Esophagus squamous epithelium (tissue), 5 donors: ENCODE results near the gene EPB41L2. TPM values are rescaled to one million over a fixed set of nuclear protein-coding genes. Genes with fewer than 3 reads are reported as not detected.

Experiments used
- DNase-seq: peaks from one replicate; lab custom pipeline; 2025; lab: John Stamatoyannopoulos, UW
- H3K27ac ChIP-seq, 4 donors: fragments of 200-600 bp; sonication (generic); one replicate each; pipeline ENCODE4 v1.5.1; 2016 to 2019; ENCODE audit warnings: mild to moderate bottlenecking in 1 of 4
- H3K27me3 ChIP-seq, 4 donors: fragments of 200-600 bp; sonication (generic); 1 replicate in 3 of 4; 2 replicates in 1 of 4; pipeline versions ENCODE4 v1.5.1 to v1.6.0; 2017 to 2021; ENCODE audit warnings: antibody characterized with exemption in 1 of 4
- H3K36me3 ChIP-seq, 3 donors: fragments of 200-600 bp; sonication (generic); one replicate each; pipeline ENCODE4 v1.5.1; 2016 to 2019
- H3K4me1 ChIP-seq, 3 donors: fragments of 200-600 bp; sonication (generic); one replicate each; pipeline ENCODE4 v1.5.1; 2017 to 2019
- H3K4me3 ChIP-seq, 4 donors: fragments of 200-600 bp; sonication (generic); 1 replicate in 3 of 4; 2 replicates in 1 of 4; pipeline ENCODE4 v1.5.1; 2016 to 2019; ENCODE audit warnings: mild to moderate bottlenecking in 2 of 4, moderate library complexity in 1 of 4
- H3K9me3 ChIP-seq, 3 donors: fragments of 200-600 bp; sonication (generic); one replicate each; pipeline ENCODE4 v1.5.1; 2016 to 2019
- POLR2A ChIP-seq, 4 donors: fragments of 450-650 bp; IDR thresholded peaks; one replicate each; pipeline ENCODE4 v1.6.1; 2017; ENCODE audit warnings: antibody characterized with exemption in 4 of 4, mild to moderate bottlenecking in 4 of 4, moderate library complexity in 3 of 4
- WGBS, 2 donors: methylation state at CpG; one replicate each; pipeline ENCODE4 v1.1.5; 2018; 5-methylcytosine and 5-hydroxymethylcytosine counted together
- intact Hi-C: fragments of 100-400 bp; cut with DNase I; formaldehyde crosslinking; loops from one replicate; pipeline ENCODE4 v1.15.0; 2022
- total RNA-seq, 4 donors: library from RNA; depleted of rRNA; stranded (reverse); fragments of >200 nt; gene quantifications; one replicate each; pipeline ENCODE4 v1.1.0, GENCODE V29; 2016
- TF ChIP-seq, protein P1 (sequence below), 6 experiments: fragments of 450-650 bp in 4 of 6; fragments of 200-600 bp in 2 of 6; sonication (generic) in 2 of 6; IDR thresholded peaks; one replicate each; pipeline ENCODE4 v1.5.1; 2016 to 2019; ENCODE audit warnings: antibody characterized with exemption in 6 of 6, mild to moderate bottlenecking in 4 of 6, moderate library complexity in 4 of 6
- donor health status: DM: yes; HTN: yes; CAD: no.

Gene EPB41L2
- total RNA-seq, 4 donors from 2014 or later: 6.2 to 58.0 (median 14.9) TPM

GRCh38 chr6:130906736-130907381 lies 156.2 kb downstream of the EPB41L2 start:
- H3K4me1 ChIP-seq: peaks cover 0 to 10% (median 0%) of the 10 kb centered on the region in 3 donors
- TF ChIP-seq, protein P1, sequence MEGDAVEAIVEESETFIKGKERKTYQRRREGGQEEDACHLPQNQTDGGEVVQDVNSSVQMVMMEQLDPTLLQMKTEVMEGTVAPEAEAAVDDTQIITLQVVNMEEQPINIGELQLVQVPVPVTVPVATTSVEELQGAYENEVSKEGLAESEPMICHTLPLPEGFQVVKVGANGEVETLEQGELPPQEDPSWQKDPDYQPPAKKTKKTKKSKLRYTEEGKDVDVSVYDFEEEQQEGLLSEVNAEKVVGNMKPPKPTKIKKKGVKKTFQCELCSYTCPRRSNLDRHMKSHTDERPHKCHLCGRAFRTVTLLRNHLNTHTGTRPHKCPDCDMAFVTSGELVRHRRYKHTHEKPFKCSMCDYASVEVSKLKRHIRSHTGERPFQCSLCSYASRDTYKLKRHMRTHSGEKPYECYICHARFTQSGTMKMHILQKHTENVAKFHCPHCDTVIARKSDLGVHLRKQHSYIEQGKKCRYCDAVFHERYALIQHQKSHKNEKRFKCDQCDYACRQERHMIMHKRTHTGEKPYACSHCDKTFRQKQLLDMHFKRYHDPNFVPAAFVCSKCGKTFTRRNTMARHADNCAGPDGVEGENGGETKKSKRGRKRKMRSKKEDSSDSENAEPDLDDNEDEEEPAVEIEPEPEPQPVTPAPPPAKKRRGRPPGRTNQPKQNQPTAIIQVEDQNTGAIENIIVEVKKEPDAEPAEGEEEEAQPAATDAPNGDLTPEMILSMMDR (IDR thresholded peaks at IDR 0.05): no peak
- no peaks in the 10 kb centered on the region for H3K27me3 ChIP-seq
- H3K36me3 ChIP-seq: no peaks in the 10 kb centered on the region
- DNase-seq: no peak
- intact Hi-C loops: no loop called here
- no peak overlapping the region for H3K27ac ChIP-seq
- no peak overlapping the region for H3K4me3 ChIP-seq
- no peaks in the 10 kb centered on the region for H3K9me3 ChIP-seq
- 53% methylated on average over 2 of the region's 2 CpGs for WGBS, 2 donors

- TF ChIP-seq, protein P1 (IDR thresholded peaks at IDR 0.05): no peak
- TF ChIP-seq POLR2A (IDR thresholded peaks at IDR 0.05): no peak
- intact Hi-C loops: no loop called here
Observed at GRCh38 chr6:130903602-130904001, 159.4 kb downstream of the EPB41L2 start.

DNA sequence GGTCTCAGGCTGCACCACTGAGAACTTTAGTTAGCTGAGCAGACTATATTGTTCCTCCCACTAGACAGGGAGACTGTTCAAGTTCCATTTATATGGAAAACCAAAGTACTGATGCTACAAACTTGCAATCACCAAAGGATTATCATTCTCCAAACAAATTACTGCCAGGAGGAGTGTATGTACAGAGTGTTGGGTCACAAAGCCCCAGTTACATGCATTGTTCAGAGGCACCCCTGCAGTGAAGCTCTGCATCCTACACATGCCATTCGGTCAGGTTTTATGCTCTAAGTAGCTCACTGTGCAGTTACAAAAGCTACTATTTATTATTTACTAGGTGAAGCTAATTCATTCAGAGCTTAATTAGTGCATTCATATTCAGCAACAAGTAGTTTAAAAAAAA lies 160.0 kb downstream of the EPB41L2 start:
- Histone ChIP-seq H3K9me3 (no peaks in the 10 kb centered on the region), H3K27ac (no peak overlapping the region), H3K4me3 (no peak overlapping the region), H3K36me3 (peaks cover 0 to 17% (median 0%) of the 10 kb centered on the region in 3 donors), H3K27me3 (no peaks in the 10 kb centered on the region), H3K4me1 (peaks cover 0 to 10% (median 0%) of the 10 kb centered on the region in 3 donors)
- intact Hi-C loops: no loop called here
- TF ChIP-seq, protein P1 (IDR thresholded peaks at IDR 0.05): no peak
- no peak for TF ChIP-seq POLR2A (IDR thresholded peaks at IDR 0.05)
- 92 to 100% methylated on average over 1 of the region's 1 CpG for WGBS, 2 donors
- no peak for DNase-seq

More at GRCh38 chr6:130903602-130904001, 159.4 kb downstream of the EPB41L2 start:
- Histone ChIP-seq H3K27ac (no peak overlapping the region), H3K27me3 (no peaks in the 10 kb centered on the region), H3K4me3 (no peak overlapping the region), H3K9me3 (no peaks in the 10 kb centered on the region), H3K36me3 (peaks cover 0 to 15% (median 0%) of the 10 kb centered on the region in 3 donors), H3K4me1 (peaks cover 0 to 10% (median 0%) of the 10 kb centered on the region in 3 donors)
- DNase-seq: no peak

DNA sequence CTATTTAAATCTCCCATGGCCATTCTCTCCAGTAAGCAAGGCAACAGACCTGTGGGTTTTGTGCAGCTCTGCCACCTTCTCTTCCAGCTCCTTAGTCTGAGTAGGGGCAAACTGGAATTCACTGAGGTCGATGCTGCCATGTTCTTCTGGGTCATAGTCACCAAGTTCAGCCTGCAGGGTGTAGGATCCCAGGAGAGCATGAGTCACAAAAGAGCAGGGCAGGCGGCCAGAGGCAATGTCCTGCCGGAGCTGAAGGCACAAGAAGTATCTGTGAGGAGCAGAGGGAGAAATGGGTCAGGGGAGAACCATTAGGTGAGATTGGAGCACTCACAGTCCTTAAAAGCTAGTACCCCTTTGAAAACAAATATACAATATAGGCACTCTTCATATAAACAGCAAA lies 162.1 kb downstream of the EPB41L2 start:
- Histone ChIP-seq H3K27ac (no peak overlapping the region), H3K4me3 (no peak overlapping the region), H3K4me1 (no peaks in the 10 kb centered on the region), H3K36me3 (peaks cover 0 to 17% (median 0%) of the 10 kb centered on the region in 3 donors), H3K9me3 (no peaks in the 10 kb centered on the region), H3K27me3 (no peaks in the 10 kb centered on the region)
- 52 to 53% methylated on average over 3 of the region's 3 CpGs for WGBS, 2 donors
- DNase-seq: no peak
- intact Hi-C loops: no loop called here
- TF ChIP-seq, protein P1 (IDR thresholded peaks at IDR 0.05): no peak
- no peak for TF ChIP-seq POLR2A (IDR thresholded peaks at IDR 0.05)

GRCh38 chr6:130896249-130896648 lies 166.8 kb downstream of the EPB41L2 start:
- no peak for DNase-seq
- TF ChIP-seq POLR2A (IDR thresholded peaks at IDR 0.05): no peak
- TF ChIP-seq, protein P1 (IDR thresholded peaks at IDR 0.05): no peak
- H3K4me1 ChIP-seq: no peaks in the 10 kb centered on the region
- H3K9me3 ChIP-seq: no peaks in the 10 kb centered on the region
- no peak overlapping the region for H3K27ac ChIP-seq
- intact Hi-C loops: no loop called here
- no peak overlapping the region for H3K4me3 ChIP-seq
- no peaks in the 10 kb centered on the region for H3K27me3 ChIP-seq
- WGBS, 2 donors: 71 to 83% methylated on average over 4 to 5 of the region's 5 CpGs
- peaks cover 0 to 41% (median 0%) of the 10 kb centered on the region in 3 donors for H3K36me3 ChIP-seq
